GM12878 (cell line): ENCODE results near the gene FNDC11. TPM values are rescaled to one million over a fixed set of nuclear protein-coding genes. Genes with fewer than 3 reads are reported as not detected.

Experiments
- CUX1 ChIP-seq: IDR thresholded peaks from 2 replicates; pipeline ENCODE4 v1.6.1; 2012; ENCODE audit warnings: improper control_type of control experiment, low read depth, low read length; ENCODE audit not compliant: insufficient replicate concordance
- JUNB ChIP-seq: IDR thresholded peaks from 2 replicates; pipeline ENCODE4 v1.6.1; 2016; ENCODE audit warnings: antibody characterized with exemption, mild to moderate bottlenecking
- MAX ChIP-seq: IDR thresholded peaks from 2 replicates; pipeline ENCODE4 v1.6.1; 2012; ENCODE audit warnings: low read depth, low read length, improper control_type of control experiment
- PRDM15 ChIP-seq: fragments of 450-650 bp; formaldehyde crosslinking; IDR thresholded peaks from 2 replicates; pipeline ENCODE4 v1.4.0; 2020; ENCODE audit warnings: mild to moderate bottlenecking, moderate library complexity
- TAF1 ChIP-seq: IDR thresholded peaks from 2 replicates; pipeline ENCODE4 v1.6.1; 2011; ENCODE audit warnings: mild to moderate bottlenecking, low read depth, low read length, borderline replicate concordance
- polyA plus RNA-seq, 11 experiments: library from polyadenylated mRNA; depleted of rRNA in 4 of 11; unstranded in 6 of 11; stranded (reverse) in 5 of 11; fragments of >200 nt; fragmentation: Nextera tagmentation in 4 of 11; fragmentation: Illumina TruSeq in 1 of 11; extraction: Ambion mirVana in 4 of 11; extraction: Trizol in 1 of 11; gene quantifications; 1 replicate in 1 of 11; 2 replicates in 10 of 11; pipeline versions ENCODE4 v1.2.1 to v1.2.3, GENCODE V29; 2011 to 2016; ENCODE audit warnings: inconsistent platforms in 2 of 11, missing spikeins in 2 of 11, low read depth in 1 of 11
- total RNA-seq, 4 experiments: library from RNA; depleted of rRNA in 3 of 4; stranded (reverse); fragments of >200 nt in 3 of 4; fragmentation: Illumina TruSeq in 1 of 4; extraction: Trizol in 1 of 4; gene quantifications; 2 replicates each; pipeline versions ENCODE4 v1.2.1 to v1.2.3, GENCODE V29; 2013 to 2021

FNDC11 gene
- total and polyA plus RNA-seq, 10 of the 15 experiments (the other 5 are each of a cell fraction or from before 2014, with no cell fraction given): 0.09 to 0.72 (median 0.34) TPM; not detected in 2

GRCh38 chr20:63591147-63591533 is 37.2 kb downstream of the FNDC11 start (continued):
- no peak for TF ChIP-seq CUX1
- TF ChIP-seq MAX: no peak
- TF ChIP-seq JUNB: no peak
- no peak for TF ChIP-seq PRDM15
- TF ChIP-seq TAF1: no peak
- TF ChIP-seq, all 136 proteins: peak for 0
